ENCODE results near the gene NRXN2.
"Not testable (repeated sequence)": the region's sequence is repeated elsewhere in the genome, so short reads cannot be mapped to it uniquely, and the experiment has no call there.

The NRXN2 gene

DNA sequence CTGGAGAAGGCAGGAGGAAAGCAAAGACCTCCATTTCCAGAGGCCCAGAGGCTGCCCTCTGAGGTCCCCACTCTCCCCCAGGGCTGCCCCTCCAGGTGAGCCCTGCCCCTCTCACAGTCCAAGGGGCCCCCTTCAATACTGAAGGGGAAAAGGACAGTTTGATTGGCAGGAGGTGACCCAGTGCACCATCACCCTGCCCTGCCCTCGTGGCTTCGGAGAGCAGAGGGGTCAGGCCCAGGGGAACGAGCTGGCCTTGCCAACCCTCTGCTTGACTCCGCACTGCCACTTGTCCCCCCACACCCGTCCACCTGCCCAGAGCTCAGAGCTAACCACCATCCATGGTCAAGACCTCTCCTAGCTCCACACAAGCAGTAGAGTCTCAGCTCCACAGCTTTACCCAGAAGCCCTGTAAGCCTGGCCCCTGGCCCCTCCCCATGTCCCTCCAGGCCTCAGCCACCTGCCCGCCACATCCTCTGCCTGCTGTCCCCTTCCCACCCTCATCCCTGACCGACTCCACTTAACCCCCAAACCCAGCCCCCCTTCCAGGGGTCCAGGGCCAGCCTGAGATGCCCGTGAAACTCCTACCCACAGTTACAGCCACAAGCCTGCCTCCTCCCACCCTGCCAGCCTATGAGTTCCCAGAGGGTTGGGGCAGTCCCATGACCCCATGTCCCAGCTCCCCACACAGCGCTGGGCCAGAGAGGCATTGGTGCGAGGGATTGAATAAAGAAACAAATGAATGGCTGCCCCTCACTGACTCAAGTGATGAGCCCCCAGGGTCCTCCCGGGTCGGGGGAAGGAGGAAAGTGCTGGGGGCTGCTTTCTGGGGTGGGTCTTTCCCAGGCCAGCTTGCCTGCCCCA is 121.2 kb downstream of the NRXN2 start:
- DNase-seq, result no peak

DNA sequence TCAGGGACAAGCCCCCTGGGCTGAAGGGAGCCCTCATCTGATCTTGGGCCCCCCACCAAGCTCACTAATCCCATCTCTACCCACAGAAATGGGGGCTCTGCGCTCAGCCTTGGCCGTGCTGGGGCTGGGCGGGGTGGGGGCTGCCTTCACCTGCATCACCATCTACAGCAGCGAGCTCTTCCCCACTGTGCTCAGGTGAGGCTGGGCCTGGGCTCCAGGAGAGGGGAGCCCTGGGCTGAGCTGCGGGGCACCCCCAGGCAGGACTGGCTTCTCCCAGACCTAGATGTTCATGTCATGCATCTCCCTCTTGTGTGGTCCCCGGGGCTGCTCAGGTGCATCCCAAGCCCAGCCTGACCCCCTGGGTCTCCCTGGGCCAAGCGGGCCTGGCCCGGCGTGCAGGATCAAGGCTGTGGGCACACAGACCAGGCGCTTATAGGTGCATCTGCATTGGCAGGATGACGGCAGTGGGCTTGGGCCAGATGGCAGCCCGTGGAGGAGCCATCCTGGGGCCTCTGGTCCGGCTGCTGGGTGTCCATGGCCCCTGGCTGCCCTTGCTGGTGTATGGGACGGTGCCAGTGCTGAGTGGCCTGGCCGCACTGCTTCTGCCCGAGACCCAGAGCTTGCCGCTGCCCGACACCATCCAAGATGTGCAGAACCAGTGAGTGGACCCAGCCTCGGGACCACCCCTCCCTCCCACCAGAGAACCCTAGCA is 122.6 kb downstream of the NRXN2 start:
- no peak for DNase-seq

DNA sequence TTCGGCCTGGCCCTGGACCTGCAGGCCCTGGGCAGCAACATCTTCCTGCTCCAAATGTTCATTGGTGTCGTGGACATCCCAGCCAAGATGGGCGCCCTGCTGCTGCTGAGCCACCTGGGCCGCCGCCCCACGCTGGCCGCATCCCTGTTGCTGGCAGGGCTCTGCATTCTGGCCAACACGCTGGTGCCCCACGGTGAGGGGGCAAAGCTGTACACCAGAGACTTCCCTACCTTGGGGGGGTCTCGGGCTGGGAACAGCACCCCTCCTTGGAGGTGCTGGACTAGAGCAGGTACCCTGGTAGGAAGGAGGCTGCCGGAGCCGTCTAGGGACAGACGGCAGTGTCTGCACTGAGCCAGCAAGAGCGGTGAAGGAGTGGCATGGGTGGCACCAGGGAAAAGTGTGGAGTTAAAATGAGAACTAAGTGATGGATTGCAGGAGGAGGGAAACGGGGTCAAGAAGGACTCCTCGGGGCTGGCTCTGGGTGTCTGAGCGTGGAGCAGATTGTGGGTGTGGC is 123.2 kb downstream of the NRXN2 start:
- DNase-seq, result no peak

DNA sequence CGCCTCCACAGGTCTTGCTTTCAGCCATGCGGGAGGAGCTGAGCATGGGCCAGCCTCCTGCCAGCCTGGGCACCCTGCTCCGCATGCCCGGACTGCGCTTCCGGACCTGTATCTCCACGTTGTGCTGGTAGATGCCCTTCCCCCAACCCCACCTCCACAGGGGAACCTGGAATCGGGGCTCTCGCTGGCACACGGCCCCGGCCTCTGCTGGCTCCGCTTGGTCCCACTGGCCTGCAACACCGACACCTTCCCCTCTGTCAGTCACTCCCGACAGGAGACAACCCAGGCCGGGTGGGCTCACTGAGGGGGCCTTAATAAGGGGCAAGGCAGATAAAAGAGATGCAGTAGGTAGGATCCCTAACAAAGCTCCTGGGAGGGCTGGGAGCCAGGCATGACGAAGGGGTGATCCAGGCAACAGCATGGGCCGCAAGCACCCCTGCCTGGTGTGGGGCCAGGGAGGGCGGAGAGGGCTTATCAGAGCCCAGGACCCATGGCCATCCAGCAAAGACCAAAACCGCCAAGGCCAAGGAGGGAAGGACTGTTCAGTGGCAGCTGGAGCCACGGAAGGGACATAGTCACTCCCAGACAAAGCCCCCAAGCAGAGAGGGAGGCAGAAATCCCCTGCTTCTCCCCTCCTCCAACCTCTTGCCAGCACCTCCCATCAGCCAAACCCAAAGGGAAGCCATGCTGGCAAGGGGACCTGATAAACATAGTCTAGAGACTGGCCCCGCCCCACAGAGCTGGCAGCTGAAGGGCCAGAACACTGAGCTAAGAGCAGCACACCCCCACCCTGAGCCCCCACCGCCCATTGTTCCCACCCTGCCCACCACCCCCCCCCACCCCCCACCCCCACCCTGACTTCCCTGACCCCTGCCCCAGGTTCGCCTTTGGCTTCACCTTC is 124.0 kb downstream of the NRXN2 start:
- DNase-seq, result no peak

DNA sequence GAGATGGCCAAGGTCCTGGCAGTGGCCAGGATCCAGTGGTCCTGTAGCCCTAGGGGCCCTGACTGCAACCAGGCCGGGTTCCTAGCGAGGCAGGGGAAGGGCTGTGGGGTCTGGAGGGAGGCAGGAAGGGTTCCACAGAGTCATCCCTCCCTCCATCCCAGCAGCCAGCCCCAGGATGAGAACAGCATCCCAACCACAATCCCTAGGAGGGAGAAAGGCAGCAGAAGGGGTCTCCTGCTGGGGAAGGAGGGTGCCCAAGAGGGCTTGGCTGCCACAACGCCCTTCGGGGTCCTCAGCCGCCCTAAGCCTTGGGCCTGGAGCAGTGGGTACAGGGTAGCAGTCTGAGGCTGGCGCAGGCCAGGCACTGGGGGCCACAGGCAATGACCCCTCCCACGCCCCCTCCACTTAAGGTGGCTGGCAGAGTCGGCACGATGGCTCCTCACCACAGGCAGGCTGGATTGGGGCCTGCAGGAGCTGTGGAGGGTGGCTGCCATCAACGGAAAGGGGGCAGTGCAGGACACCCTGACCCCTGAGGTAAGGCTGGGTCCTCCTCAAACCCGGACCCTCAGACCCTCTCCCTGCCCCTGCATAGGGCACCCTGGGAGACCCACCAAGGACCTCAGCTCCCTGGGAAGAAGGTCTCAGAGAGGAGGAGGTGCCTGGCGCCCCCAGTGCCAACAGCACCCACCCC is 124.7 kb downstream of the NRXN2 start:
- DNase-seq, result no peak

DNA sequence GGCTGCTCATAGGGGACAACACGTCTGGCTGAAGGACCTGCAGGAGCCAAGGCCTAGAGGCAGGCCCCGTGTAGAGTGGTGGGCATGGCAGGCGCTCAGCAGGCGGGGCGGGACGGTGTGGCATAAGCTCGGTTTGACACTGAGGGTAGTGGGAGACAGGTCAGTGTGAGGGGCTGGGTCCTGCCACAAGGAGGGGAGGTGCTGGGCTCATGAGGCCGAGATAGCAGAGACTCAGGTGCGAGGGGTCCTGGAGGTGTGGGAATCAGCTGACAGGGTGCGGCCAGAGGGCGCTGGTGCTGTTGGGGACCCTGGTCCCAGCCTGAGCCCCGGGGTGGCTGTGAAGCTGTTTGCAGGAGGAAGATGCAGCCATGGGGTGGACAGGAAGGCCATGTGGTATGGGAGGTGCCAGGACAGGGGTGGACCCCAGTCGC is 125.3 kb downstream of the NRXN2 start:
- no peak for DNase-seq

DNA sequence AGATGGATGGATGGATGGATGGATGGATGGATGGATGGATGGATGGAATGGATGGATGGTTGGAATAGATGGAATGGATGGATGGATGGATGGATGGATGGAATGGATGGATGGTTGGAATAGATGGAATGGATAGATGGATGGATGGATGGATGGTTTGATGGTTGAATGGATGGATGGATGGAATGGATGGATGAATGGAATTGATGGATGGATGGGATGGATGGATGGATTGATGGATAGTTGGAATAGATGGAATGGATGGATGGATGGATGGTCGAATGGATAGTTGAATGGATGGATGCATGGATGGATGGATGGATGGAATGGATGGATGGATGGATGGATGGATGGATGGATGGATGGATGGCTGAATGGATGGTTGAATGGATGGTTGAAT is 127.1 kb downstream of the NRXN2 start:
- DNase-seq, result not testable (repeated sequence)

DNA sequence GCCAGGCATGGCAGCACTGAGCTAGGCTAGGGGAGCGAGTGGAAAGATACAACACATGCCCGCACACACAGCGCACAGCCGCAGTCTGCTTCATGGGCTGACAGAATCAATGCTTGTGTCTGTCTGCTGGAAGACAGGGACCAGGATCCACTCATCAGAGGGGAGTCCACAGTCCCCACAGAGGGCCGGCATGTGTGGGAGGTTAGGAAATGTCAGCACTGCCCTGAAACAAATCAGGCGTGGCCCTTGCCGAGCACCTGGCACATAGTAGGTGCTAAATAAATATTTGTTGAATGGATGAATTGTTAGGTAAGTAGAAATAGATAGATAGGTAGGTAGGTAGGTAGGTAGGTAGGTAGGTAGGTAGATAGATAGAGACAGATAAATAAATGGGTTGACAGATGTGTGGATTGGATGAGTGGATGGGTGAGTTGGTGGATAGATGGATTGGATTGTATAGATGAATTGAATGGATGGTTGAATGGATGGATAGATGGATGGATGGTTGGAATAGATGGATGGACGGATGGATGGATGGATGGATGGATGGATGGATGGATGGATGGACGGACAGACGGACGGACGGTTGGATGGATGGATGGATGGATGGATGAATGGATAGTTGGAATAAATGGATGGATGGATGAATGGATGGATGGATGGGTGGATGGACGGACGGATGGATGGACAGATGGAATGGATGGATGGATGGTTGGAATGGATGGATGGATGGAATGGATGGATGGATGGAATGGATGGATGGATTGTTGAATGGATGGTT is 128.6 kb downstream of the NRXN2 start:
- no peak for DNase-seq

DNA sequence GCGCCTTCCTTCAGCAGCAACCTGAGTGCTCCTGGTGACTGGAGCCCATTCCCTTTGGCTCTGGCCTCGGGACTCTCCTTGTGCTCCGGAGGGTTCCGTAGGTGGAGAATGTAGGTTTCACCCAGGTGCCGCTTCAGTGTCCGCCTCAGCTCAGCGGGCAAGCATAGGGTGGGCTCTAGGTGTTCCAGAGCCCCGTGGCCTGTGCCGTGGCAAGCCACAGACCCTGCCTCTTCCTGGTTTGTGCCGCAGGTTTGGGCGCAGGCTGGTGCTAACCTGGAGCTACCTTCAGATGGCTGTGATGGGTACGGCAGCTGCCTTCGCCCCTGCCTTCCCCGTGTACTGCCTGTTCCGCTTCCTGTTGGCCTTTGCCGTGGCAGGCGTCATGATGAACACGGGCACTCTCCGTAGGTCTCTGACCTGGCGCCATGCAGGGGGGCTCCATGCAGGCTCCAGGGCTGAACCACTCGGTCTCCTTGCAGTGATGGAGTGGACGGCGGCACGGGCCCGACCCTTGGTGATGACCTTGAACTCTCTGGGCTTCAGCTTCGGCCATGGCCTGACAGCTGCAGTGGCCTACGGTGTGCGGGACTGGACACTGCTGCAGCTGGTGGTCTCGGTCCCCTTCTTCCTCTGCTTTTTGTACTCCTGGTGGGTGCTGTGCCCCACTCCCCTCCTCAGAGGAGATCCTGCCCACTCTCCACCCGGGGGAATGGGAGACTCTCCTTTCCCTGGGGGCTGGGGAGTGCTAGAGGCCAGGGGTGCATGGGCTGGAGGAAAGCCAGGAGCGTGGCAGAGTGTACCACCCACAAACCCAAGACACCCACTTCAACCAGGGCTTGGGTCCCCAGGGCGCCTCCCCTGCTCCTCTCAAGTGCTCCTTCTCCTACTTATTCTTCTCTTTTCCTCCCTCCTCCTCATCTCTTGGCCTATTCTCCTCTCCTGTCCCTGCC is 129.6 kb downstream of the NRXN2 start:
- no peak for DNase-seq

DNA sequence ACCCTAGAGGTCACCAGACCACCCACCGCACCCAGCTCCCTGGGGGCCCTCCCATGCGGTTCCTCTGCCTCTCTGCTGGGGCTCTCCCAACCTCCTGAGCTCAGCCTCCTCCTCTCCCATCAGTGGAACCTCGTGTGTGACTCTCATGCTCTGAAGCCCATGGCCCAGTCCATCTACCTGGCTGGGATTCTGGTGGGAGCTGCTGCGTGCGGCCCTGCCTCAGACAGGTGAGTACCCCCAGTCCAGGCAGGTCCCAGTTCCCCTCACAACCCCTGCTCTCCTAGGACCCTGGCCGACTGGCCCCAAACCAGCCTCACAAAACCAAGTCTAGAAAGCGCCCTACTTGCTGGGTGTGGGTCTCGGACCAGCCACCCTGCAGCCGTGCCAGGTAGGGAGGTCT is 130.3 kb downstream of the NRXN2 start:
- DNase-seq, result no peak

DNA sequence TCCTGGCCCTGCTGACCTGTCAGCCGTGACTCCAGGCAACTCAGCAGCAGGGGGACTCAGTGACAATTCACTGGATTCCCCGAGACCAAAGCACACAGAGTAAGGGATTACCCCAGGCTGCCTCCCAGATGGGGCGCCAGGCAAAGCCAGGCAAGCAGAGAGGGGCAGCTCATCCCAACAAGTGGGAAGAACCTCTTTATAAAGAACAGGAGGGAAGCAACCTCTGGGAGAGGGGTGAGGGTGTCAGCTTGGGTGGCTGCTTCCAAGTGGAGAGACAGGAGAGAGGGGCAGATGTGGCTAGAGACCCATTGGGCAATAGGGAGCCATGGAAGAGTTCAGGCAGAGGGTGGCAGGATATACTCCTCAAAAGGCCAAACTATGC is 130.8 kb downstream of the NRXN2 start:
- no peak for DNase-seq

DNA sequence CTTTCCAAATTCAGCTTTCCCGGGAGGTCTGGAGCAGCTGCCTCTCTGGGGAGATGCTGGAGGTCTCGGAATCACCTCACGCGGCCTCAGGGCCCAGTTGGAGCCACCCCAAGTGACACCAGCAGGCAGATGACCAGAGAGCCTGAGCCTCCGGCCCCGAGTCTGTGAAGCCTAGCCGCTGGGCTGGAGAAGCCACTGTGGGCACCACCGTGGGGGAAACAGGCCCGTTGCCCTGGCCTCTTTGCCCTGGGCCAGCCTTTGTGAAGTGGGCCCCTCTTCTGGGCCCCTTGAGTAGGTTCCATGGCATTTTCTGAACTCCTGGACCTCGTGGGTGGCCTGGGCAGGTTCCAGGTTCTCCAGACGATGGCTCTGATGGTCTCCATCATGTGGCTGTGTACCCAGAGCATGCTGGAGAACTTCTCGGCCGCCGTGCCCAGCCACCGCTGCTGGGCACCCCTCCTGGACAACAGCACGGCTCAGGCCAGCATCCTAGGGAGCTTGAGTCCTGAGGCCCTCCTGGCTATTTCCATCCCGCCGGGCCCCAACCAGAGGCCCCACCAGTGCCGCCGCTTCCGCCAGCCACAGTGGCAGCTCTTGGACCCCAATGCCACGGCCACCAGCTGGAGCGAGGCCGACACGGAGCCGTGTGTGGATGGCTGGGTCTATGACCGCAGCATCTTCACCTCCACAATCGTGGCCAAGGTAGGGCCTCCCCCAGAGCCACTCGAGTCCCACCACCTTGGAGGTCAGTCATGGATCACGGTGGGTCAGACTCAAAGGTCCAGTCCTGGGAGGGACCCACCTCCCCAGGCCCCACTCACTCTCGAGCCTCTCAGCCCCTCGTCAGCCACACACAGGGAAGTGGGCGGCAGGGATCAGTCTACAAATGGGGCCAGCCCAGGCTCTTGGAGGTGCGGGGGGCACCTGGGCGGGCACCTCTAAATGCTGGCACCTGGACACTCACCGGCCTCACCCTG is 131.5 kb downstream of the NRXN2 start:
- DNase-seq, result no peak

DNA sequence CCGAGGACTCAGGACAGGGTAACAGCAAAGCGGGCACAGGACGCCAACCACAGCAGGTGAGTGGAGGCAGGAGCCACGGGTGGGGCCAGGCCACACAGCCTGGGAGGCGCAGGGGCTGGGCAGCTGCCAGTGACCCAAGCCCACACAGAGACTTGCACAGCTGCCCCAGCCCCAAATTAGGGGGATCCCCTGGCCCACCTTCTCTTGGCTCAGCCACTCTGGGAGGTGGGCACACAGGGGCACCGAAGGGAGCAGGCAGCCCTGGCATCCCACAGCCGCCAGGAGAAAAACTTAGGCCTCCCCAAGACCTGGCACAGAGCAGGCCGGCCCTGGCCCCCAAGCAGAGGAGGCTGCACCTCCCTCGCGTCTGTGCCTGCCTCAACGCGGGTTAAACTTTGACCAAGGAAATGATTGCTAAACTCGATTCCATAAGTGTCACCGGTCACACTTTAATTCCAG is 132.2 kb downstream of the NRXN2 start, which contains the start of gene SLC22A12:
SLC22A12 (plus strand) TSS at position 458 of the 459 bp plus-strand sequence. CDS start 337 bp downstream, outside the sequence.
- DNase-seq, result no peak

DNA sequence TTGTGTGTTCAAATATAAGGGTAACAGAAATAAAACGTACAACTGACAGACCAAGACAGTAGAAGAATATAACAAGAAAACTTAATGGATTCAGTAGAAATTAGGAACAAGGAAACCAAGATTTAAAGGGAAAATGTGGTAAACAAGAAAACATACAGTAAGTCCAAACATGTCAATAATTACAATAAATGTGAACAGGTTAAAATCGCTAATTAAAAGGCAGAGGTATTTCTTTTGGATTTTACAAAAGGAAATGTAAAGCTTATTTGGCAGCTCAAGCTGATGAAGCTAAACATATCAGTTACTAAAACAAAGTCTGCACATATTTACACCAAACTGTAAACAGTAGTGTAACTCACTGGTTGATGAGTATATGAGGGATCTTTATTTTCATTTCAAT is 134.3 kb downstream of the NRXN2 start:
- no peak for DNase-seq

DNA sequence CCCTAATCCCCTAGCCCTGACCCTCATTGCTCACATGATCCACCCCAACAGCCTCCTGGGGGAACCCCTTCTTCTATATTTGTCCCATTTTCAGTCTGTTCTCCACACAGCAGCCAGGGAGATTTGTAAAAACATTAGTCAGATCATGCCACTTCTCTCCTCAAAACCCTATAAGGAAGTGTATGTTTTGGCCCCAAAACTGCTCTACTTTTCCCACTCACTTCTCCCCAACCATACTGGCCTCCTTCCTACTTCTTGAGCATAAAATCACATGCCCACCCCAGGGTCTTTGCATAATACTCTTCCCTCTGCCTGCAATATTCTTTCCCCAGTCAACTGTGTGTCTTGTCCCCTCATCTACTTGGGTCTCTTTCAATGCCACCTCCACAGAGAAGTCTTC is 136.6 kb downstream of the NRXN2 start:
- no peak for DNase-seq

DNA sequence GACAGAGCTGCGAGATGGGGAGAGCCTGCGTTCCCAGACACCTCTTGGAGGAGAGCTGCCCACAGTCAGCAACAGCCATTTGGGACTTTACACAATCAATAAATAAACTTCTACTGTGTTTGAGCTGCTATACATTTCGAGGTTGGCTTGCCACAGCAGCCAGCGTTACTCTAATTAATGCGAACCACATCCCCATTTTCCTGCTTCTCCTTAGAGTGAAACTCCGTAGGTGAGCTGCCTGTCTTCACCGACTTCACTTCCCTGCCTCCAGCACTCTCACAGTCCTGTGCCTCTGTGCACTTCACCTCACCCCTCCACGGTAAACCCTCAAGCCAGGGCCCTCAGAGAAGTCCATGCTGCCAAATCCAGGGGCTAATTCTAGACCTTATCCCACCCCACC is 137.8 kb downstream of the NRXN2 start:
- DNase-seq, result no peak

DNA sequence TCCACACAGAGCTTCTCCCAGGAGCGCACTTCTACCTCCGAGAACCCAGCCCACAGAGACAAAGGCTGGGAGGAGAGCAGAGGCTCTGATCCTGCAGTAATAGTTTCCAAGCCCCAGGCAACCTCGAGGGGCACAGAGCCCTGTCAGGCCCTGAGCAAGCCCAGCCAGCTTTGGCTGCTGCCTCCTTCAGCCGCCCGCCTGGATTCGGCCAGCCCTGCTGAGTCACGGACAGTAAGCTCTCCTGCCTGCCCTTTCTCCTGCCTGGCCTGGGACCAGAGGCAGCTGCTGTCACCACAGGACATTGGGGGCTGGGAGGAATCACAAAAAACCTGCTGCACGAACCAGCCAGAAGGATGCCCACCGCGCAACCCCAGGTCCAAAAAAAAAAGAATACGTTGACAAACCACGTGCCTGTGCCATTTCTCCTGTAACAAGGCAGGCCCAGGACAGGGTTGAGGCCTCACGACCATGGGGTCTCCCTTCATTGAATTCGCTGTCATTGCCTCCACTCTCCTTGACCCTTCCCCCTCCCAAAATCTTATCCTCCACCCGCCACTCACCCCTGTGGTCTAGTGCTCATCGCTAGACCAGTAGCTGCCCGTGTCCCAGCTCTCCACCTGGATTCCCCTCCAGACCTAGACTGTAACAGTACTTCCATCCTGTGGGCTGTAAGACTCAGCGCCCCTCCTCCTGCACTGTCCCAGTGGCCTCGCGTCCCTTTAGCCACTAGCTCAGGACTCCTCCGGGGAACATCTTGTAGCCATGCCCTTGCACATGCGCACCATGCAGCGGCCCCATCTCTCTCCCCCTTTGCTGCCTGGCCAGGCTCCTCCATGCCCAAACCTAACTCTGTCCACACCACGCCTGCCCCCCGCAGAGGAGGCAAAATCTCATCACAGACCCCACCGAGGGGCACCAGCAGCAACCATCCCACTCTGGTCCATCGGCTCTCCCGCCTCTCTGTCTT is 139.4 kb downstream of the NRXN2 start:
- no peak for DNase-seq

DNA sequence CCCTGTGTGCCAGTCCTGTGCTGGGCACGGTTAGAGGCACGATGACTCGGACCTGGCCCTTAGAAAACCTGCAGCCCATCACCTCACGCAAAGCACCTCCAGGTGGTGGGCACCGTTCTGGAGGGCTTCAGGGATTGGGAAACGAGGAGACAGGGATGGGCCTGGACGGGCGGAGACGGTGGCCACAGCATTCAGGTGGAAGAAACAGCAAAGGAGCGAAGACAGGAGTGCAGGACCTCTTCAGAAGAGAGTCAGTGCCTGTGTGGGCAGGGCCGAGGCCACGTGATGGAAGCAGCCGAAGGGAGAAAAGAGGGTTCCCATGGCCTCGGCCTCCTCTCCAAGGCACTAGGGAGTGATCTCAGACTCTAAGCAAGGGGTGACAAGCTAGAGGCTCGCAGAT is 140.1 kb downstream of the NRXN2 start:
- DNase-seq, result no peak
